CD4-positive, alpha-beta T cell (primary cell): ENCODE data around the gene WDR91. TPM values are rescaled to one million over a fixed set of nuclear protein-coding genes. Genes with fewer than 3 reads are reported as not detected.

Experiments used
- ATAC-seq: fragments of 200-7000 bp; cut with Tn5 transposase; one replicate; pipeline ENCODE4 v1.10.0; 2022; ENCODE audit warnings: mild to moderate bottlenecking; ENCODE audit not compliant: poor library complexity
- CTCF ChIA-PET: fragments of 350-600 bp; sonication (Branson Sonifier 250); formaldehyde crosslinking; loops from one replicate; lab custom pipeline; 2021; ENCODE audit warnings: antibody characterized with exemption, inconsistent platforms; lab: Charles Lee
- POLR2A ChIA-PET: fragments of 350-600 bp; sonication (Branson Sonifier 250); formaldehyde crosslinking; loops from one replicate; lab custom pipeline; 2021; ENCODE audit warnings: antibody characterized with exemption, inconsistent platforms; lab: Charles Lee
- DNase-seq, 14 experiments: peaks; one replicate each; pipeline ENCODE4 v3.0.0-alpha.2; 2013 to 2020; ENCODE audit warnings: mixed read lengths in 2 of 14
- H3K27ac ChIP-seq, 2 donors: one replicate each; pipeline versions ENCODE4 v1.5.1 to v1.7.0; 2013; ENCODE audit warnings: low read length in 2 of 2, low read depth in 1 of 2, mild to moderate bottlenecking in 1 of 2
- H3K27me3 ChIP-seq, 2 experiments: 1 replicate in 1 of 2; 2 replicates in 1 of 2; pipeline versions ENCODE4 v1.6.1 to v1.7.0; 2013; ENCODE audit warnings: low read length in 2 of 2, control low read depth in 1 of 2, mild to moderate bottlenecking in 1 of 2, moderate library complexity in 1 of 2; ENCODE audit not compliant: insufficient read depth in 2 of 2, control insufficient read depth in 1 of 2
- H3K36me3 ChIP-seq: one replicate; pipeline ENCODE4 v1.6.1; 2013; ENCODE audit warnings: low read length, control low read depth; ENCODE audit not compliant: insufficient read depth
- H3K4me1 ChIP-seq: one replicate; pipeline ENCODE4 v1.6.1; 2013; ENCODE audit warnings: low read length, control low read depth; ENCODE audit not compliant: insufficient read depth
- H3K4me3 ChIP-seq: one replicate; pipeline ENCODE4 v1.5.1; 2013; ENCODE audit warnings: mild to moderate bottlenecking, low read length, moderate library complexity
- H3K9me3 ChIP-seq, 2 experiments: 1 replicate in 1 of 2; 2 replicates in 1 of 2; pipeline versions ENCODE4 v1.6.1 to v1.7.0; 2013; ENCODE audit warnings: low read length in 2 of 2, mild to moderate bottlenecking in 2 of 2, control low read depth in 1 of 2, moderate library complexity in 1 of 2; ENCODE audit not compliant: control insufficient read depth in 1 of 2, insufficient read depth in 1 of 2
- H3K27ac Mint-ChIP-seq: one replicate; pipeline ENCODE4 v1.8.0; 2020; ENCODE audit warnings: mixed read lengths
- H3K27me3 Mint-ChIP-seq: one replicate; pipeline ENCODE4 v1.8.0; 2021; ENCODE audit warnings: mixed read lengths
- H3K36me3 Mint-ChIP-seq: one replicate; pipeline ENCODE4 v1.8.0; 2021; ENCODE audit warnings: low read depth, mixed read lengths
- H3K4me1 Mint-ChIP-seq: one replicate; pipeline ENCODE4 v1.8.0; 2021; ENCODE audit warnings: low read depth, mixed read lengths
- H3K4me3 Mint-ChIP-seq: one replicate; pipeline ENCODE4 v1.8.0; 2020; ENCODE audit warnings: mild to moderate bottlenecking, mixed read lengths
- H3K9me3 Mint-ChIP-seq: one replicate; pipeline ENCODE4 v1.8.0; 2020; ENCODE audit warnings: mixed read lengths
- CTCF ChIP-seq: fragments of 200-600 bp; IDR thresholded peaks from one replicate; pipeline ENCODE4 v1.8.0; 2022; ENCODE audit warnings: antibody characterized with exemption, mild to moderate bottlenecking
- intact Hi-C, 2 experiments: fragments of 100-400 bp; cut with DNase I in 1 of 2; cut with micrococcal nuclease in 1 of 2; formaldehyde crosslinking; loops; one replicate each; pipeline versions ENCODE4 v1.15.1 to v1.9.0; 2023 to 2025; cut with DNase I, micrococcal nuclease
- total RNA-seq, 174 experiments: library from RNA in 2 of 174; stranded (reverse) in 2 of 174; gene quantifications; one replicate each; pipeline ENCODE4 v1.2.3 and lab custom pipeline; 2021 to 2026

The WDR91 gene
- total RNA-seq, 2 experiments from 2014 or later = 39.9 to 41.7 TPM

DNA sequence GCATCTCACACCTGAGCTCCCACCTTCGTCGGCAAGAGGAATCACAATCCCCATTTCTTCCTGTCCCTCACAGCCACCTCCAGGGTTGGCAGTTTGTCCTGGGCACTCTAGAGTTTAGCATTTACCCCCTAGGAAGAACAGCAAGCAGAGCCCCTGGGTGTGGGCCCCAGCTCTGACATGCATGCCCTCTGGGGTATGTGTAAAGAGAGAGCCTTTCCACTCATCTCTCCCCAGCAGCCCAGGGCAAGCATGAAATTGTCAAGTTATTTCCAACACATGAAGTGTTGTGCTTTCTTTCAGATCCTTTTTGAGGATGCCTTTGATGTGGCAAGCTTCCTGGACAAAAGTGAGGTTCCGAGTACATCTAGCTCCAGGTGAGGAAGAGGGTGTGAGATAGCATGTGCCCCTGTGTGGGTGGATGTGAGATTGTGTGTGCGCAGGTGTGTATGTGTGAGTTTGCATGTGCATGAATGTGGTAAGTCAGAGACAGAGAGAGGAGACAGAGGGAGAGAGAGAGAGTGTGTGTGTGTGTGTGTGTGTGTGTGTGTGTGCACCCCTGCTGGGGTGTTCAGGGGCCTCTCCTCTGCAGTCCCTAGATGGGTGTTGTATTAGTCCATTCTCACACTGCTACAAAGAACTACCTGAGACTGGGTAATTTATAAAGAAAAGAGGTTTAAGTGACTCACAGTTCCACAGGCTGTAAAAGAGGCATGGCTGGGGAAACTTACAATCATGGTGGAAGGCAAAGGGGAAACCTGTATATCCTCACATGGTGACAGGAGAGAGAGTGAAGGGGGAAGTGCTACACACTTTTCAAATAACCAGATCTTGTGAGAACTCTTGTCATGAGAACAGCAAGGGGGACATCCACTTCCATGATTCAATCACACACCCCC is 40.4 kb upstream of the WDR91 start:
- no peak for DNase-seq
- no peak for ATAC-seq
- Mint-ChIP-seq H3K27ac (no peak overlapping the region), H3K36me3 (no peaks in the 10 kb centered on the region), H3K9me3 (no peaks in the 10 kb centered on the region), H3K4me1 (no peaks in the 10 kb centered on the region), H3K4me3 (no peak overlapping the region), H3K27me3 (no peaks in the 10 kb centered on the region)
- Histone ChIP-seq H3K27ac (no peak overlapping the region), H3K36me3 (no peaks in the 10 kb centered on the region), H3K27me3 (no peaks in the 10 kb centered on the region), H3K4me1 (no peaks in the 10 kb centered on the region), H3K4me3 (no peak overlapping the region), H3K9me3 (peaks cover 0 to 5% of the 10 kb centered on the region in 2 experiments)
- TF ChIP-seq CTCF = no peak
- ChIA-PET CTCF (no interaction called here), POLR2A (no interaction called here)
- intact Hi-C loops = no loop called here

- Mint-ChIP-seq H3K27ac (no peak overlapping the region), H3K9me3 (no peaks in the 10 kb centered on the region), H3K27me3 (peaks cover 9% of the 10 kb centered on the region), H3K36me3 (no peaks in the 10 kb centered on the region), H3K4me3 (no peak overlapping the region), H3K4me1 (no peaks in the 10 kb centered on the region)
- ChIA-PET CTCF (no interaction called here), POLR2A (no interaction called here)
- ATAC-seq (no peak), DNase-seq (no peak)
- Histone ChIP-seq H3K9me3 (peaks cover 0 to 5% of the 10 kb centered on the region in 2 experiments), H3K4me3 (no peak overlapping the region), H3K4me1 (no peaks in the 10 kb centered on the region), H3K27ac (no peak overlapping the region), H3K27me3 (no peaks in the 10 kb centered on the region), H3K36me3 (no peaks in the 10 kb centered on the region)
- no peak for TF ChIP-seq CTCF
- intact Hi-C loops = no loop called here
These were observed 37.2 kb upstream of the WDR91 start for GRCh38 chr7:135248546-135248945.

DNA sequence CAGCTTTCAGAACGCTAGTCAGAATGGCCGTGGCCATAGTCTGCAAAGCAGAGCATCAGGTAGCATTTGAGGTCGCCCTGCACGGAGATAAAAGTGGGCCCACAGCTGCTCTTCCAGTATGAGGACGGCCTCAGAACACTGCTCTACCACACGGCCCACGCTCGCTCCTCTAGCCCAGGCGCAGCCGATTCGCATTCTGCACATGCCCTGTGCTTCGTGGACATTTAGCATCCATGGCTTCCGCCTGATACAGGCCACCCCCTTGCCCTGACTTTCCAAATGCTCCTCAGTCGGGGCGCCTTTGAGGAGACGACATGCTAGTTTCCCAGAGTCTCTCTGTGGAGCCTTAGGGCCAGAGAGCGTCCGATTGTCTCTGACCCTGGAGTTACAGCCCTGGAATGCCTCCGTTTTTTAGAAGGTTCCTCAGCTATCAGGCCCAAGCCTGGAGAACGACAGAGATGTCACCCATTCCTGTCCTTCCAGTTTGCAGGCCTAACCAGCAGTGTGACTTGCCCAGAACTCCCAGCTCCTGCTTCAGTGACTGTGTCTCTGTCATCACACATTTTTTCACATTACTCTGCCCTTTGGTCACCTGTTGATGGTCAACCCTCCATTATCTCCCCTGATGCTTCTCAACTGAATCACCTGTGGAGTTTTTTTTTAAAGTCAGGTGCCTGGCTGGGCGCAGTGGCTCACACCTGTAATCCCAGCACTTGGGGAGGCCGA is 36.6 kb upstream of the WDR91 start:
- no peak for DNase-seq

More for the DNA sequence above, 36.6 kb upstream of the WDR91 start:
- CTCF ChIA-PET = no interaction called here
- Mint-ChIP-seq H3K4me3 (no peak overlapping the region), H3K4me1 (no peaks in the 10 kb centered on the region), H3K27ac (no peak overlapping the region), H3K9me3 (no peaks in the 10 kb centered on the region), H3K27me3 (peaks cover 9% of the 10 kb centered on the region), H3K36me3 (no peaks in the 10 kb centered on the region)
- H3K4me3 ChIP-seq = no peak overlapping the region
- H3K4me1 ChIP-seq = no peaks in the 10 kb centered on the region
- intact Hi-C loops = no loop called here
- no peaks in the 10 kb centered on the region for H3K27me3 ChIP-seq
- H3K36me3 ChIP-seq = no peaks in the 10 kb centered on the region
- POLR2A ChIA-PET = no interaction called here
- no peak overlapping the region for H3K27ac ChIP-seq
- ATAC-seq = no peak
- H3K9me3 ChIP-seq = peaks cover 0 to 5% of the 10 kb centered on the region in 2 experiments
- no peak for TF ChIP-seq CTCF
